CD4-positive, alpha-beta memory T cell (primary cell): ENCODE data around the gene FOXL2. TPM values are rescaled to one million over a fixed set of nuclear protein-coding genes. Genes with fewer than 3 reads are reported as not detected.
"Not testable (repeated sequence)": the region's sequence is repeated elsewhere in the genome, so short reads cannot be mapped to it uniquely, and the experiment has no call there.

ENCODE experiments used
- CTCF ChIA-PET: fragments of 350-600 bp; sonication (Branson Sonifier 250); formaldehyde crosslinking; loops from one replicate; lab custom pipeline; 2021; ENCODE audit warnings: inconsistent platforms; ENCODE audit not compliant: partially characterized antibody; lab: Charles Lee
- POLR2A ChIA-PET: fragments of 350-600 bp; sonication (Branson Sonifier 250); formaldehyde crosslinking; loops from one replicate; lab custom pipeline; 2021; ENCODE audit not compliant: partially characterized antibody; lab: Charles Lee
- DNase-seq, 5 donors: peaks; one replicate each; pipeline versions ENCODE4 v3.0.0 to v3.0.0-alpha.2; 2020 to 2022; ENCODE audit warnings: mixed read lengths in 1 of 5
- H3K27ac ChIP-seq: one replicate; pipeline ENCODE4 v1.7.0; 2013; ENCODE audit warnings: low read depth, low read length
- H3K27me3 ChIP-seq: 2 replicates; pipeline ENCODE4 v1.7.0; 2013; ENCODE audit warnings: mild to moderate bottlenecking, low read length, moderate library complexity; ENCODE audit not compliant: insufficient read depth
- H3K36me3 ChIP-seq: 2 replicates; pipeline ENCODE4 v1.7.0; 2013; ENCODE audit warnings: mild to moderate bottlenecking, low read length, moderate library complexity; ENCODE audit not compliant: insufficient read depth
- H3K4me1 ChIP-seq: 2 replicates; pipeline ENCODE4 v1.7.0; 2013; ENCODE audit warnings: mild to moderate bottlenecking, low read length, moderate library complexity; ENCODE audit not compliant: insufficient read depth
- H3K4me3 ChIP-seq, 2 donors: one replicate each; pipeline ENCODE4 v1.7.0; 2013; ENCODE audit warnings: low read length in 2 of 2, mild to moderate bottlenecking in 1 of 2
- H3K9me3 ChIP-seq, 2 donors: one replicate each; pipeline ENCODE4 v1.7.0; 2013; ENCODE audit warnings: low read length in 2 of 2, control low read depth in 1 of 2; ENCODE audit not compliant: control insufficient read depth in 1 of 2
- H3K27ac Mint-ChIP-seq, 7 donors: one replicate each; pipeline ENCODE4 v1.8.0; 2020 to 2021; ENCODE audit warnings: mixed read lengths in 7 of 7, mild to moderate bottlenecking in 6 of 7, inconsistent platforms in 3 of 7, moderate library complexity in 3 of 7
- H3K27me3 Mint-ChIP-seq, 2 donors: one replicate each; pipeline ENCODE4 v1.8.0; 2020 to 2021; ENCODE audit warnings: mixed read lengths in 2 of 2
- H3K36me3 Mint-ChIP-seq, 2 donors: one replicate each; pipeline ENCODE4 v1.8.0; 2020 to 2021; ENCODE audit warnings: mixed read lengths in 2 of 2, inconsistent platforms in 1 of 2, mild to moderate bottlenecking in 1 of 2
- H3K4me1 Mint-ChIP-seq, 4 donors: one replicate each; pipeline ENCODE4 v1.8.0; 2020 to 2021; ENCODE audit warnings: mixed read lengths in 4 of 4, mild to moderate bottlenecking in 1 of 4
- H3K4me3 Mint-ChIP-seq, 8 donors: one replicate each; pipeline ENCODE4 v1.8.0; 2020 to 2021; ENCODE audit warnings: mixed read lengths in 8 of 8, mild to moderate bottlenecking in 7 of 8, moderate library complexity in 6 of 8, inconsistent platforms in 3 of 8
- H3K9me3 Mint-ChIP-seq, 8 donors: one replicate each; pipeline ENCODE4 v1.8.0; 2020 to 2021; ENCODE audit warnings: mixed read lengths in 8 of 8, mild to moderate bottlenecking in 5 of 8, inconsistent platforms in 3 of 8, moderate library complexity in 1 of 8
- intact Hi-C: fragments of 100-400 bp; cut with micrococcal nuclease; formaldehyde crosslinking; loops from one replicate; pipeline ENCODE4 v1.15.1; 2023
- polyA plus RNA-seq, 2 donors: library from polyadenylated mRNA; unstranded; fragments of 300-500 nt; fragmentation: Illumina TruSeq; gene quantifications; one replicate each; pipeline ENCODE4 v1.2.3, GENCODE V29; 2021
- total RNA-seq, 2 experiments: library from RNA; stranded (reverse); gene quantifications; one replicate each; pipeline ENCODE4 v1.2.3, GENCODE V29; 2021

The FOXL2 gene
- total and polyA plus RNA-seq, 4 experiments from 2014 or later = not detected

- Mint-ChIP-seq H3K4me1 (no peaks in the 10 kb centered on the region), H3K9me3 (no peaks in the 10 kb centered on the region)
- CTCF ChIA-PET = interaction anchor here (0.7 to 15.1 kb wide), 3 partner anchors 8 to 304 kb away, joined by 4 to 272 read pairs (median 6); no protein-coding TSS in a partner anchor
These were observed 18.1 kb downstream of the FOXL2 start for GRCh38 chr3:138928727-138929372.

DNA sequence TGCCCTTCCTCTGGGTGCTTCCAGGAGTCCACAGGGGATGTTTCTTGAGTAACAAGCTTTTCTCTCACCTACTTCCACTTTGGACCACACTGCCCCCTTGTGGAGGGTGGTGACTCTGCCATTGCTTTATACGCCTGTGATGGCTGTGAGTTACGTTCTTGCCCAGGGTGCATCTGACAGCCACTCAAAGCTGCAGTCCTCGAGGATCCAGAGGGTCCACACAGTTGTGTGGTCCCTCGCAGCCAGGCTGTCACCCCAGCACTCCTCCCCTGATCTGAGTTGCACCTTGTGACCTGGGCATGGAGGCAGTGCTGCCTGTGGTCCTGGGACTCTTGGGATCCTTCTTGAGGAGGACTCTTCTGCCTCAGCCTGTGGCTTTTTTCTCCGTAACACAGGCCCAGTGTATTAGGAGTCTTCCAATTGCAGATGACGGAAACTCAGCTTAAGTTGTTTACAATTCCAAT, 23.4 kb downstream of the FOXL2 start:
- no peaks in the 10 kb centered on the region for H3K9me3 ChIP-seq
- DNase-seq = peak; percentile 73 to 79 (median 78)
- Mint-ChIP-seq H3K4me1 (peaks cover 0 to 1% (median under 1%) of the 10 kb centered on the region in 4 donors), H3K4me3 (peak overlapping the region in 1 of 8 donors; percentile 53), H3K9me3 (no peaks in the 10 kb centered on the region), H3K36me3 (no peaks in the 10 kb centered on the region), H3K27me3 (peaks cover 4 to 11% of the 10 kb centered on the region in 2 donors), H3K27ac (peak overlapping the region in 1 of 7 donors; percentile 7)
- H3K36me3 ChIP-seq = no peaks in the 10 kb centered on the region
- intact Hi-C loops = loop anchor here (1.0 to 5.0 kb wide), 4 partner anchors 329 to 855 kb away; partner anchors contain the start of genes ARMC8 and CEP70
- H3K4me1 ChIP-seq = no peaks in the 10 kb centered on the region
- ChIA-PET POLR2A (interaction anchor here (0.9 to 1.1 kb wide), 2 partner anchors 314 to 329 kb away, joined by 3 to 4 read pairs; no protein-coding TSS in a partner anchor), CTCF (interaction anchor here (0.6 to 18.8 kb wide), 65 partner anchors 9 to 855 kb away, joined by 3 to 739 read pairs (median 5); partner anchors contain the start of genes ARMC8, CEP70, COPB2 and FAIM)
- no peak overlapping the region for H3K4me3 ChIP-seq
- no peak overlapping the region for H3K27ac ChIP-seq
- H3K27me3 ChIP-seq = peaks cover 3% of the 10 kb centered on the region

More at GRCh38 chr3:138928727-138929372, 18.1 kb downstream of the FOXL2 start:
- no peak for DNase-seq
- Mint-ChIP-seq H3K36me3 (no peaks in the 10 kb centered on the region), H3K4me3 (no peak overlapping the region), H3K27ac (no peak overlapping the region), H3K27me3 (peaks cover 11 to 16% of the 10 kb centered on the region in 2 donors)
- H3K27ac ChIP-seq = no peak overlapping the region
- intact Hi-C loops = no loop called here
- H3K4me3 ChIP-seq = no peak overlapping the region
- H3K27me3 ChIP-seq = no peaks in the 10 kb centered on the region
- no peaks in the 10 kb centered on the region for H3K4me1 ChIP-seq
- H3K36me3 ChIP-seq = no peaks in the 10 kb centered on the region
- H3K9me3 ChIP-seq = no peaks in the 10 kb centered on the region
- POLR2A ChIA-PET = no interaction called here

GRCh38 chr3:138922400-138922799, 24.5 kb downstream of the FOXL2 start:
- intact Hi-C loops = loop anchor here (2.0 to 5.0 kb wide), 2 partner anchors 735 to 854 kb away; partner anchors contain the start of gene ARMC8
- H3K9me3 Mint-ChIP-seq, H3K36me3 ChIP-seq, H3K27ac ChIP-seq, H3K27me3 ChIP-seq, H3K4me3 Mint-ChIP-seq, DNase-seq, H3K4me1 ChIP-seq, H3K36me3 Mint-ChIP-seq, H3K9me3 ChIP-seq, H3K4me3 ChIP-seq, POLR2A ChIA-PET, H3K4me1 Mint-ChIP-seq, H3K27ac Mint-ChIP-seq: not testable (repeated sequence)
- peaks cover 4 to 11% of the 10 kb centered on the region in 2 donors for H3K27me3 Mint-ChIP-seq
- CTCF ChIA-PET = interaction anchor here (0.8 to 18.8 kb wide), 26 partner anchors 8 to 854 kb away, joined by 3 to 739 read pairs (median 6); partner anchors contain the start of genes ARMC8, CEP70, FOXL2 and FOXL2NB

GRCh38 chr3:138921316-138922292, 25.3 kb downstream of the FOXL2 start:
- CTCF ChIA-PET = interaction anchor here (0.6 to 18.8 kb wide), 11 partner anchors 7 to 509 kb away, joined by 3 to 739 read pairs (median 9); partner anchors contain the start of gene CEP70
- H3K4me1 Mint-ChIP-seq = peaks cover 0 to 1% (median under 1%) of the 10 kb centered on the region in 4 donors

GRCh38 chr3:138919325-138919724, 27.6 kb downstream of the FOXL2 start:
- H3K27me3 Mint-ChIP-seq = peaks cover 3 to 13% of the 10 kb centered on the region in 2 donors
- CTCF ChIA-PET = interaction anchor here (1.0 to 18.8 kb wide), 13 partner anchors 8 to 502 kb away, joined by 3 to 739 read pairs (median 4); partner anchors contain the start of gene CEP70
- no peaks in the 10 kb centered on the region for H3K36me3 ChIP-seq

More at GRCh38 chr3:138921316-138922292, 25.3 kb downstream of the FOXL2 start:
- Histone ChIP-seq H3K27ac (no peak overlapping the region), H3K9me3 (no peaks in the 10 kb centered on the region), H3K4me1 (no peaks in the 10 kb centered on the region), H3K4me3 (no peak overlapping the region), H3K27me3 (peaks cover 3% of the 10 kb centered on the region), H3K36me3 (no peaks in the 10 kb centered on the region)
- intact Hi-C loops = loop anchor here (2.0 to 5.0 kb wide), 2 partner anchors 734 to 853 kb away; partner anchors contain the start of gene ARMC8
- Mint-ChIP-seq H3K4me3 (no peak overlapping the region), H3K27ac (no peak overlapping the region), H3K9me3 (no peaks in the 10 kb centered on the region), H3K36me3 (no peaks in the 10 kb centered on the region), H3K27me3 (peaks cover 4 to 13% of the 10 kb centered on the region in 2 donors)
- POLR2A ChIA-PET = no interaction called here
- DNase-seq = no peak

DNA sequence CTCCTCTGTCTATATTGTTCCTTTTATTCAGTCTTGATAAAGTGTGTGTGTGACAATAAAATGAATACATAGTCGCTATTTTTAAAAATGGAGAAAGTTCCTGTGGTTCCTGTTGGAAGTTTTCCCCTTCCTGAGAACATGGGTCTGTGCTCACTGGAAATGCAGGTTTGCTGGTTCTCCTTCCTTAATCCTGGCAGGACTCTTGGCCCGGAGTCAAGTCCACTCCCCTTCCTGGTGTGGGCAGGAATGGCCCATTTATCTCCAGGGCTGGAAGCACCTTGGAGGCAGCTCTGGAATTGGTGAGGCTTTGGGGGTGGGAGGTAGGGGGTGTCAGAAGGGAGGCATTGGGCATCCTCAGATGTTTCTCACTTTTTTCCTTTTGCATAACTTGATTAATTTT, 30.1 kb downstream of the FOXL2 start:
- H3K27ac ChIP-seq = no peak overlapping the region
- ChIA-PET POLR2A (interaction anchor here (1.5 to 2.4 kb wide), 3 partner anchors 136 to 323 kb away, joined by 5 to 38 read pairs (median 14); partner anchors contain the start of gene CEP70), CTCF (interaction anchor here (0.6 to 18.8 kb wide), 38 partner anchors 8 to 848 kb away, joined by 3 to 739 read pairs (median 7); partner anchors contain the start of genes CEP70 and PIK3CB)
- Mint-ChIP-seq H3K9me3 (no peaks in the 10 kb centered on the region), H3K27me3 (peaks cover 2 to 6% of the 10 kb centered on the region in 2 donors), H3K4me3 (peak overlapping the region in 4 of 8 donors; percentile 42 to 72 (median 59)), H3K27ac (peak overlapping the region in 1 of 7 donors; percentile 59), H3K4me1 (peaks cover 3 to 6% (median 4%) of the 10 kb centered on the region in 4 donors), H3K36me3 (no peaks in the 10 kb centered on the region)
- DNase-seq = no peak
- no peaks in the 10 kb centered on the region for H3K36me3 ChIP-seq
- H3K4me3 ChIP-seq = no peak overlapping the region
- intact Hi-C loops = loop anchor here (5.0 kb wide), 1 partner anchor 590 kb away; the partner anchor contains the start of gene NME9
- peaks cover 7% of the 10 kb centered on the region for H3K4me1 ChIP-seq
- H3K27me3 ChIP-seq = no peaks in the 10 kb centered on the region
- no peaks in the 10 kb centered on the region for H3K9me3 ChIP-seq

More at GRCh38 chr3:138919325-138919724, 27.6 kb downstream of the FOXL2 start:
- Histone ChIP-seq H3K9me3 (no peaks in the 10 kb centered on the region), H3K27ac (no peak overlapping the region), H3K27me3 (peaks cover 3% of the 10 kb centered on the region), H3K4me3 (no peak overlapping the region), H3K4me1 (peaks cover 7% of the 10 kb centered on the region)
- POLR2A ChIA-PET = interaction anchor here (0.6 kb wide), 1 partner anchor 241 kb away, joined by 3 read pairs; no protein-coding TSS in a partner anchor
- intact Hi-C loops = loop anchor here (5.0 kb wide), 1 partner anchor 592 kb away; the partner anchor contains the start of gene NME9
- Mint-ChIP-seq H3K27ac (no peak overlapping the region), H3K36me3 (no peaks in the 10 kb centered on the region), H3K4me3 (no peak overlapping the region), H3K4me1 (peaks cover 4 to 6% (median 5%) of the 10 kb centered on the region in 4 donors), H3K9me3 (no peaks in the 10 kb centered on the region)
- no peak for DNase-seq
